Measurements from ENCODE around the gene PPP2R5B. TPM values are rescaled to one million over a fixed set of nuclear protein-coding genes. Genes with fewer than 3 reads are reported as not detected.
"Not testable (repeated sequence)": the region's sequence is repeated elsewhere in the genome, so short reads cannot be mapped to it uniquely, and the experiment has no call there.

Gene PPP2R5B
- total RNA-seq, 2 experiments from 2014 or later: 13.2 to 13.5 TPM

- H3K4me3 Mint-ChIP-seq: no peak overlapping the region
- no peaks in the 10 kb centered on the region for H3K4me1 Mint-ChIP-seq
- H3K9me3 Mint-ChIP-seq (ENCODE audit: low read depth): no peaks in the 10 kb centered on the region
- H3K27me3 Mint-ChIP-seq: peaks cover 3% of the 10 kb centered on the region
- intact Hi-C loops (cut with DNase I, micrococcal nuclease): no loop called here
- H3K36me3 Mint-ChIP-seq (ENCODE audit: low read depth): no peaks in the 10 kb centered on the region
- ATAC-seq (no peak), DNase-seq (no peak)
- H3K27ac Mint-ChIP-seq: no peak overlapping the region
- POLR2A ChIA-PET: no interaction called here
- CTCF ChIA-PET: no interaction called here
Observed at GRCh38 chr11:64959498-64959897, 35.0 kb downstream of the PPP2R5B start.

GRCh38 chr11:64960719-64961118 lies 36.2 kb downstream of the PPP2R5B start:
- Mint-ChIP-seq H3K27me3 (peaks cover 3% of the 10 kb centered on the region), H3K4me3 (no peak overlapping the region), H3K9me3 (ENCODE audit: low read depth) (no peaks in the 10 kb centered on the region), H3K4me1 (peaks cover 7% of the 10 kb centered on the region), H3K27ac (no peak overlapping the region), H3K36me3 (ENCODE audit: low read depth) (no peaks in the 10 kb centered on the region)
- ATAC-seq: no peak
- ChIA-PET CTCF (no interaction called here), POLR2A (no interaction called here)
- no peak for DNase-seq
- intact Hi-C loops (cut with DNase I, micrococcal nuclease): no loop called here

GRCh38 chr11:64963072-64963631 lies 38.7 kb downstream of the PPP2R5B start:
- Mint-ChIP-seq H3K27ac (no peak overlapping the region), H3K4me3 (no peak overlapping the region), H3K27me3 (peaks cover 3% of the 10 kb centered on the region), H3K4me1 (peaks cover 19% of the 10 kb centered on the region), H3K9me3 (ENCODE audit: low read depth) (no peaks in the 10 kb centered on the region), H3K36me3 (ENCODE audit: low read depth) (no peaks in the 10 kb centered on the region)
- no peak for DNase-seq
- intact Hi-C loops (cut with DNase I, micrococcal nuclease): no loop called here
- no peak for ATAC-seq
- CTCF ChIA-PET: interaction anchor here (0.7 to 1.4 kb wide), 3 partner anchors 115 to 460 kb away, joined by 3 to 5 read pairs (median 3); partner anchors contain the start of gene NEAT1
- POLR2A ChIA-PET: no interaction called here

GRCh38 chr11:64967375-64967774 lies 42.9 kb downstream of the PPP2R5B start:
- CTCF ChIA-PET: interaction anchor here (0.6 to 2.1 kb wide), 4 partner anchors 13 to 119 kb away, joined by 3 to 6 read pairs (median 4); partner anchors contain the start of gene ARL2

GRCh38 chr11:64969209-64969608 lies 44.7 kb downstream of the PPP2R5B start:
- no peak for DNase-seq
- Mint-ChIP-seq H3K4me3 (no peak overlapping the region), H3K4me1 (peaks cover 45% of the 10 kb centered on the region), H3K36me3 (ENCODE audit: low read depth) (no peaks in the 10 kb centered on the region), H3K9me3 (ENCODE audit: low read depth) (no peaks in the 10 kb centered on the region), H3K27me3 (peaks cover 1% of the 10 kb centered on the region), H3K27ac (peak overlapping the region; percentile 76)
- intact Hi-C loops (cut with DNase I, micrococcal nuclease): no loop called here
- CTCF ChIA-PET: interaction anchor here (0.7 kb wide), 2 partner anchors 39 to 98 kb away, joined by 3 to 5 read pairs; no protein-coding TSS in a partner anchor
- ATAC-seq: peak; percentile 19
- POLR2A ChIA-PET: interaction anchor here (0.6 kb wide), 1 partner anchor 166 kb away, joined by 3 read pairs; no protein-coding TSS in a partner anchor

More at GRCh38 chr11:64967375-64967774, 42.9 kb downstream of the PPP2R5B start:
- H3K9me3 Mint-ChIP-seq (ENCODE audit: low read depth): no peaks in the 10 kb centered on the region
- ATAC-seq (peak; percentile 40), DNase-seq (peak; percentile 36)
- peaks cover 45% of the 10 kb centered on the region for H3K4me1 Mint-ChIP-seq
- peak overlapping the region; percentile 35 for H3K27ac Mint-ChIP-seq
- H3K4me3 Mint-ChIP-seq: no peak overlapping the region
- intact Hi-C loops (cut with DNase I, micrococcal nuclease): no loop called here
- peaks cover 2% of the 10 kb centered on the region for H3K27me3 Mint-ChIP-seq
- no peaks in the 10 kb centered on the region for H3K36me3 Mint-ChIP-seq (ENCODE audit: low read depth)
- POLR2A ChIA-PET: interaction anchor here (0.7 kb wide), 2 partner anchors 9 to 115 kb away, joined by 3 read pairs; no protein-coding TSS in a partner anchor

GRCh38 chr11:64970731-64971151 lies 46.3 kb downstream of the PPP2R5B start:
- H3K27ac Mint-ChIP-seq: peak overlapping the region; percentile 94
- H3K4me3 Mint-ChIP-seq: peak overlapping the region; percentile 63

GRCh38 chr11:64971421-64972233 lies 47.1 kb downstream of the PPP2R5B start, which contains the start of gene MAJIN:
TSS of gene MAJIN (minus strand) at chr11:64972108. CDS start at chr11:64959405, 12,703 bp downstream.
- POLR2A ChIA-PET: interaction anchor here (0.6 to 0.7 kb wide), 4 partner anchors 7 to 210 kb away, joined by 3 to 6 read pairs (median 4); no protein-coding TSS in a partner anchor
- intact Hi-C loops (cut with DNase I, micrococcal nuclease): loop anchor here (1.0 to 5.0 kb wide), 4 partner anchors 43 to 115 kb away; partner anchors contain the start of genes ARL2 (in 1 of the 2), ATG2A (in 1 of the 2) and SAC3D1 (in 1 of the 2)
- H3K9me3 Mint-ChIP-seq (ENCODE audit: low read depth): no peaks in the 10 kb centered on the region
- H3K36me3 Mint-ChIP-seq (ENCODE audit: low read depth): no peaks in the 10 kb centered on the region
- peaks cover 42% of the 10 kb centered on the region for H3K4me1 Mint-ChIP-seq
- CTCF ChIA-PET: interaction anchor here (0.6 to 2.2 kb wide), 4 partner anchors 14 to 55 kb away, joined by 3 to 10 read pairs (median 4); partner anchors contain the start of genes ARL2 and SNX15
- DNase-seq: peak; percentile 96
- H3K27me3 Mint-ChIP-seq: no peaks in the 10 kb centered on the region
- ATAC-seq: peak; percentile 48
- peak within 1 kb of the TSS; percentile 63 for H3K4me3 Mint-ChIP-seq
- H3K27ac Mint-ChIP-seq: peak within 1 kb of the TSS; percentile 94

More at GRCh38 chr11:64970731-64971151, 46.3 kb downstream of the PPP2R5B start:
- CTCF ChIA-PET: no interaction called here
- POLR2A ChIA-PET: interaction anchor here (0.7 kb wide), 1 partner anchor 112 kb away, joined by 4 read pairs; no protein-coding TSS in a partner anchor
- H3K27me3 Mint-ChIP-seq: no peaks in the 10 kb centered on the region
- ATAC-seq (peak; percentile 82), DNase-seq (peak; percentile 67)
- no peaks in the 10 kb centered on the region for H3K9me3 Mint-ChIP-seq (ENCODE audit: low read depth)
- intact Hi-C loops (cut with DNase I, micrococcal nuclease): loop anchor here (1.0 to 5.0 kb wide), 8 partner anchors 46 to 114 kb away; partner anchors contain the start of genes ATG2A (in 2 of the 2), EHD1 (in 1 of the 2), PPP2R5B (in 1 of the 2) and SAC3D1 (in 1 of the 2)
- peaks cover 44% of the 10 kb centered on the region for H3K4me1 Mint-ChIP-seq
- H3K36me3 Mint-ChIP-seq (ENCODE audit: low read depth): no peaks in the 10 kb centered on the region

GRCh38 chr11:64974124-64974523 lies 49.6 kb downstream of the PPP2R5B start:
- no peak for ATAC-seq
- POLR2A ChIA-PET: no interaction called here
- Mint-ChIP-seq H3K4me1 (peaks cover 25% of the 10 kb centered on the region), H3K27ac (no peak overlapping the region), H3K9me3 (ENCODE audit: low read depth) (no peaks in the 10 kb centered on the region), H3K36me3 (ENCODE audit: low read depth) (no peaks in the 10 kb centered on the region), H3K4me3 (no peak overlapping the region), H3K27me3 (no peaks in the 10 kb centered on the region)
- CTCF ChIA-PET: no interaction called here
- no peak for DNase-seq
- intact Hi-C loops (cut with DNase I, micrococcal nuclease): loop anchor here in 1 of 2 experiments (5.0 kb wide), 1 partner anchor 57 kb away; the partner anchor contains the start of gene ATG2A

GRCh38 chr11:64976651-64977050 lies 52.2 kb downstream of the PPP2R5B start:
- POLR2A ChIA-PET: interaction anchor here (0.6 kb wide), 1 partner anchor 243 kb away, joined by 3 read pairs; no protein-coding TSS in a partner anchor
- no peaks in the 10 kb centered on the region for H3K27me3 Mint-ChIP-seq
- no peak for ATAC-seq
- intact Hi-C loops (cut with DNase I, micrococcal nuclease): no loop called here
- no peaks in the 10 kb centered on the region for H3K9me3 Mint-ChIP-seq (ENCODE audit: low read depth)
- H3K36me3 Mint-ChIP-seq (ENCODE audit: low read depth): no peaks in the 10 kb centered on the region
- CTCF ChIA-PET: interaction anchor here (0.6 kb wide), 1 partner anchor 1447 kb away, joined by 3 read pairs; no protein-coding TSS in a partner anchor
- peaks cover 8% of the 10 kb centered on the region for H3K4me1 Mint-ChIP-seq
- DNase-seq: no peak
- no peak overlapping the region for H3K4me3 Mint-ChIP-seq
- H3K27ac Mint-ChIP-seq: no peak overlapping the region

- CTCF ChIA-PET; H3K27me3 Mint-ChIP-seq; POLR2A ChIA-PET; ATAC-seq; intact Hi-C loops (cut with DNase I, micrococcal nuclease); DNase-seq; H3K36me3 Mint-ChIP-seq (ENCODE audit: low read depth); H3K4me3 Mint-ChIP-seq; H3K4me1 Mint-ChIP-seq; H3K9me3 Mint-ChIP-seq (ENCODE audit: low read depth); H3K27ac Mint-ChIP-seq: not testable (repeated sequence)
Observed at GRCh38 chr11:64983339-64983738, 58.9 kb downstream of the PPP2R5B start.
